Superior temporal gyrus (tissue), 1 donor: ENCODE results near the gene RASIP1.

Source experiments
- DNase-seq: peaks from one replicate; pipeline ENCODE4 v3.0.0-alpha.2; 2016; ENCODE audit errors: extremely low spot score

Gene RASIP1

GRCh38 chr19:48755084-48755641 is 14.8 kb upstream of the RASIP1 start, which contains the start of gene FGF21:
TSS of gene FGF21 (plus strand) at chr19:48755524. CDS start at chr19:48756237, 713 bp downstream.
- no peak for DNase-seq

- DNase-seq, result no peak
Measured at GRCh38 chr19:48752496-48753365, 12.3 kb upstream of the RASIP1 start, which contains the start of gene FUT1. TSS of gene FUT1 (minus strand) at chr19:48752641. CDS start at chr19:48751281, 1,360 bp downstream.

GRCh38 chr19:48751845-48752495 is 11.6 kb upstream of the RASIP1 start:
- DNase-seq, result no peak

GRCh38 chr19:48750771-48751504 is 10.5 kb upstream of the RASIP1 start:
- DNase-seq, result no peak

DNA sequence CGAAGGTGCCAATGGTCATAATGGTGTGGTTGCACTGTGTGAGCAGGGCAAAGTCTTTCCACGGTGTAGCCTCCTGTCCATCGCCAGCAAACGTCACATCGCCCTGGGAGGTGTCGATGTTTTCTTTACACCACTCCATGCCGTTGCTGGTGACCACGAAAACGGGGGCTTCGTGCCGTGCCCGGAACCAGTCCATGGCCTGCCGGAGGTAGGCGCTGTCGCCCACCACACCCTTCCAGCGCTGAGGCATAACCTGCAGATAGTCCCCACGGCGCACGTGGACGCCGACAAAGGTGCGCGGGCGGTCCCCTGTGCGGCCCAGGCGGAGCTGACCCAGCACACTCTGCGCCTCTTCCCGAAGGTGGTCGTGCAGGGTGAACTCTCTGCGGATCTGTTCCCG is 9.9 kb upstream of the RASIP1 start:
- no peak for DNase-seq

GRCh38 chr19:48749571-48750198 is 9.3 kb upstream of the RASIP1 start:
- DNase-seq, result no peak

GRCh38 chr19:48746738-48747575 is 6.5 kb upstream of the RASIP1 start, which contains the start of gene IZUMO1:
TSS of gene IZUMO1 (minus strand) at chr19:48746909. CDS start at chr19:48745859, 1,050 bp downstream.
- DNase-seq, result peak; percentile 90

GRCh38 chr19:48746110-48746509 is 5.7 kb upstream of the RASIP1 start:
- no peak for DNase-seq

DNA sequence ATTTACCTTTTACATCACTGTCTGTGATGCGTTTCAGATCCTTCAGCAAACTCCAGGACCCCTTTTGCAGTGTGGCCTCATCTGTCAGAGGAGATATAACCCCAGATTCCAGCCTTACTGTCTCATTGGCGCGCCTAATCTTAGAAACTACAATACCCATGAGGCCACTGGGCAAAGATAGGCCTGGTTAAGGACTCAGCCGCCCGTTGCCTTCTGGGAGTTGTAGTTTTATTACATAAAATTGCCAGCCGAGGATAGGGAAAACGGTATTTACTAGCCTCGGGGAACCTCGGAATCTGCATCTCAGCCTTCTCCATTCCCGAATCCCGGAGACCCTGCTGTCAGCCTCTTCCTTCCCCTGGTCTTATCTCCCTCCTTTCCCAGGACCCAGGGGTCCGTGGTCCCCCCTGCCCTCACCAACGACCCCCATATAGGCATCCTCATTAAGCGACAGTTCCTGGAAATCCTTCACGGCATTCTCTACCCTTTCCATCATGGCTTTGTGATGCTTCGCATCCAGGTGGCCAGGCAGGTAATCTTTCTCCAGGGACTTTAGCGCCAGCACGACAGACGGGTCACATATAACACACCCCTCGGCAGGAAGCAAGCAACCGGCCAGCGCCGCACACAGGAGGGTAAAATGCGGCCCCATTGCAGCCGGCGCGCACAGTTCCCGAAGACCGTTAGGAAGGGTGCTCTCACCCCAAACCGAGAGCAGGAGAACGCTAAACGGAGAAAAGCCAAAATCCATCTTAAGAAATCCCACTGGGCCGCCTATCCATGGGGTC is 5.0 kb upstream of the RASIP1 start:
- peak; percentile 90 for DNase-seq

- DNase-seq, result no peak
Measured at GRCh38 chr19:48742096-48742495, 1.7 kb upstream of the RASIP1 start.

- no peak for DNase-seq
Measured at GRCh38 chr19:48741129-48741999, 954 bp upstream of the RASIP1 start.

DNA sequence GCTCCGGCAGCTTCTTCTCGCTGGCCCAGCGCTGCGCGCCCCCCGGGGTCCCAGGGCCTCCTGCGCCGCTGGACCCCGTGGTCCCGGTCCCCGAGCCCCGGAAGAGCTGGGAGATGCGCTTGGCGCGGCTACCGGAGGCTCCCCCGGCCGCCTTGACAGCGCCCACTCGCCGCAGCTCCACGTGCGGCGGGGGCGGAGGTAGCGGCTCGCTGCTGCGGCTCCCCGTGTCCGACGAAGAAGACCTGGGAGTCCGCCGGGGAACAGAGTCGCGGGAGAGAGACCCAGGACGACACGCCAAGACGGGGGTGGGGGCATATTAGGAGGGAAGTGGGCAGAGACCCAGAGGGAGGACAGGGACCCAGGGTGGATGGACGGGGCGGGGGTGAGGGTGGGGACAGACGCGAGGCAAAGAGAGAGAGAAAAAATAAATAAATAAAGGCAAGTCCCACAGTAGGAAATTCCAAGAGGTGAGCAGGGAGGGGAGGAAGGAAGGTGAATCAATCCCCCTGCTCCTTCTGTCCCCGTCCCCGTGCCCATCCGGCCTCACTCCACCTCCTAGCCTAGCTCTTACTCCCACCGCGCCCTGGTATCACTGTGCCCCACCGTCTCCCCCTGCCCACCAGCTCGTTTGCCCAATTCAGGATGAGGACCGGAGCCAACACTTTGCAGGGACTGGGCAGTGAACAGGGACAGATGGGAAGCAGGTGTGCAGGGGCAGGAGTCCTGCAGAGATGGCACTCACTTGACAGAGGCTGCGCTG is 826 bp downstream of the RASIP1 start:
- no peak for DNase-seq

DNA sequence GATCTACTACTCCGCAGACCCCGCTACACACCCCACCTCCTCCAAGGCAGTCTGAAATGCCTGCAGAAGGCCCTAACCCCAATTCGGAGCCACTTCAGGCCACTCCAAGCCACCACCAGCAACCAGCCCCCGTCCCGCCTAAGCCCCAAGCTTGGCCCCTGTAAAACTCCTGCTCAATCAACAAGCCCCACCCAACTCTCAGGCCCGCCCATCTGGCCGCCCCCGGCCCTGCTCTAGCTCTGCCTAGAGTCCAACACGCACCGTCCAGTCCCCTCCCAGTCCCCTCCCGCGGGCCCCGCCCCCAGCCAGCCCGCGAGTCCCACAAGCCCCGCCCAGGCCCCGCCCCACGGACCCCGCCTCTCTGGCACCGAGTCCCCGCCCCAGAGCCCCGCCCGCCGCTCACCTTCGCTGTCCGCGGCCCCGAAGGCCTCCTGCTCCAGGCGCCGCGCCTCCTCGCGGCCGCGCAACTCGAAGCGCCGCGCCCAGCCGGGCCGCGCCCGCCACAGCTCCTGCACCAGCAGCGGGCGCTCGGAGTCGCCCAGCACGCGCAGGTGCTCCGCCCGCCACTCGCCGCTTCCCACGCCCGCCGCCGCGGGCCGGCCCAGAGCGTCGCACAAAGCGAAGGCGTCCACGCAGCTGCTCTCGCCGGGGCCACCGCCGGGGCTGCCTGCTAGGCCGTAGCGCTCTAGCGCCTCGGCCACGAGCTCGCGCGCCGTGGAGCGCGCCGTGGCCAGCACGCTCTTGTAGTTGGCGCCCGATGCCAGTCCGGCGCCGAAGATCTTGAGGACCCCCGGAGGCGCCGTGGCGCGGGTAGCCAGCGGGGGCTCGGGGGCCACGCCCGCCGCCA is 1.6 kb downstream of the RASIP1 start:
- no peak for DNase-seq

- DNase-seq, result no peak
Measured at GRCh38 chr19:48737360-48737998, 2.9 kb downstream of the RASIP1 start.

GRCh38 chr19:48735031-48735615 is 5.3 kb downstream of the RASIP1 start:
- no peak for DNase-seq

GRCh38 chr19:48734625-48735024 is 5.8 kb downstream of the RASIP1 start:
- no peak for DNase-seq
